Stimulated activated naive CD4-positive, alpha-beta T cell treated with Interleukin-2 at 50 U/mL for 16 hours (primary cell): Measurements from ENCODE around the gene CNNM4.
"Not testable (repeated sequence)": the region's sequence is repeated elsewhere in the genome, so short reads cannot be mapped to it uniquely, and the experiment has no call there.

Experiments used
- DNase-seq: peaks from one replicate; lab custom pipeline; 2025; lab: John Stamatoyannopoulos, UW

CNNM4 gene

GRCh38 chr2:96792772-96793749 lies 32.4 kb downstream of the CNNM4 start:
- no peak for DNase-seq

GRCh38 chr2:96795076-96795475 lies 34.4 kb downstream of the CNNM4 start:
- no peak for DNase-seq

DNA sequence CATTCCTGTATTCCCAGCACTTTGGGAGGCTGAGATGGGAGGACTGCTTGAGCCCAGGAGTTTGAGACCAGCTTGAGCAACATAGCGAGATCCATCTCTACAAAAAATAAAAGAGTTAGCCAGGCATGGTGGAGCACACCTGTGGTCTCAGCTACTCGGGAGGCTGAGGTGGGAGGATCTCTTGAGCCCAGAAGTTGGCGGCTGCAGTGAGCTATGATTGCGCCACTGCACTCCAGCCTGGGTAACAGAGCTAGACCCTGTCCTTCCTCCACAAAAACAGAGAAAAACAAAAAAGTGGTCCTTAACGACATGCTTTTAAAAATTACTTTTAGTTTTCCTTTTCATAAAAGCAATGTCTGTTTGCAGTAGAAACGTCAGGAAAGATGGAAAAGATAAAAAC lies 35.8 kb downstream of the CNNM4 start:
- DNase-seq, result not testable (repeated sequence)

DNA sequence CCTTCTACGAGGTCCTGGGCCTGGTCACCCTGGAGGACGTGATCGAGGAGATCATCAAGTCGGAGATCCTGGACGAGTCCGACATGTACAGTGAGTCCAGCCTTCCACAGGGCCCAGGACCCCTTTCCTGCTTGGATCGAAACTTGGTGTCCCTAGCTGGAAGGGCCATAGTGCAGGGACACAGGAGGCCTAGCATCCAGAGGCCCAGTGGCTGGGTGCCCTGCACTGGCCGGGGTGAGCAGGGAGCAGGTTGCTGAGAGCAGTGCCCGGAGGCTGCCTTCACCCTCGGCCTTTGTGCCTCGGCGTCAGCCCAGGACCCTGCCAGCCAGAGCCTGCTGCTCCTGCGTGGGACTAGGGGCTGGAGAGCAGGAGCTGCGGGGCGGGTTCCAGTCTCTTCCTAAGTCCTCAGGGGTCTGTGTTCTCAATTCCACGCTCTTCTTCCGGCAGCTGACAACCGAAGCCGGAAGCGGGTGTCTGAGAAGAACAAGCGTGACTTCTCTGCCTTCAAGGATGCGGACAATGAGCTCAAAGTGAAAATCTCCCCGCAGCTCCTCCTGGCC lies 36.4 kb downstream of the CNNM4 start:
- DNase-seq, result no peak

- DNase-seq, result no peak
Observed at GRCh38 chr2:96798733-96799622, 38.3 kb downstream of the CNNM4 start.

- DNase-seq, result no peak
Observed at GRCh38 chr2:96799623-96799935, 38.9 kb downstream of the CNNM4 start.

GRCh38 chr2:96800061-96801004 lies 39.6 kb downstream of the CNNM4 start:
- DNase-seq, result no peak

- peak; percentile 68 for DNase-seq
Observed at GRCh38 chr2:96801005-96801785, 40.5 kb downstream of the CNNM4 start.

DNA sequence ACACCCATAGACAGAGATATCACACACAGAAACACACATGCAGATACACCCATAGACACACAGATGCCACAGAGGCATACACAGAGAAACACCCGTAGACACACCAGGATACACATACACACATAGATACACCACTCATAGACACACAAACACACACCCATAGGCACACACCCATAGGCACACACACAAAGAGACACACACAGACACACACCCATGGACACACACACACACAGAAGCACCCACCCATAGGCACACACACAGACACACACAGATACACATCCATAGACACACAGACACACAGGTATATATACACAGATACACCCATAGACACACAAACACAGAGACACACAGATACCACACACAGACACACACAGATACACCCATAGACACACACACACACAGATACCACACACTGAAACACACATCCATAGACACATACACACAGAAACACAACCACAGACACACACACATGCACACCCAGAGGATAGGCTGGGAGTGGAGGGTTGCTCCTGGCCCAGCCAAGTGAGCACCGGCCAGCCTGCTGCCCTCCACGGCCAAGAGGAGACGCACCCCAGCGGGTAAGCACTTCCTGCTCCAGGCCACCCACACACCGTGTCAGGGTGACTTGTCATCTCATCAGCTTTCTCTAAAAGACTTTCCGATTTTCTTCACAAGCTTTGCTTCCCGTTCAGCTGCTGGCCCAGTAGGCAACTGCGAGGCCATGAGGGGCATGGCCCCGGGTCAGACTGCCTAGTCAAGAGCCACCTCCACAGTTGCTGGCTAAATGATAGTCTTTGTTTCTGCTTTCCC lies 41.3 kb downstream of the CNNM4 start:
- DNase-seq, result peak; percentile 56

DNA sequence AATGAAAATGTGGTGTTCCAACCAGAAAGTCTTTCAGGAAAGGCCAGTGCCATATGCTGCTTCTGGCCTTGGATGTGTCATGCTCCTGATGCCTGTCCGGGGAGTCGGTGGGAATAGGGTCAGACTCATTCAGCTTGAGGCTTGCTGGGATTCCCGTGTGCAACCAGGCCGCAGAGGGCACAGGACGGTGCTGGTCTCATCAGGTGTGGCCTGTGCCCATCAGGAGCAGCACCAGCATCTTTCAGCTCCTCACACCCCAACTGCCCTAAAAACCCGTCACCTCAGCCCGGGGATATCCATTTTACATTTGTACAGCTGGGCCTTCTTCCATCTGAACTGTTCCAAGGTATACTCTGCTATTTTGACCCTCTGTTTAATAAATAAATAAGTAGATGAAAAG lies 42.0 kb downstream of the CNNM4 start:
- DNase-seq, result no peak

DNA sequence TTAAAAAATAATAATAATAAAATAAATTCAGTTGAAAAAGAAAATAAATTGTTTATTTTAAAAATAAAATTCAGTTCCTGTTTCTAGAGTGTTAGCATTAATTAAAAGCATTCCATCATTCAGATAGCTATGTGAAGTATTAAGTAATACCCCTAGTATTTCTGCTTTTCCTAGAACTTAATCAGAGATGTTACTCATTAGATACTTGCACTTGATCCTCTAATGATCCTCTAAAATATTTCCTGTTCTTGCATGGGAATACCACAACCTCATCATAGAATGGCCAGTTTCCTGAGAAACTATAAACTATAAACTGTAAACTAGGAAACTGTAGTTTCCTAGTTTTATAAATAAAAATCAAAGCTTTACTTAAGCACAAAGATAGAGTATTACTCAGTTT lies 44.3 kb downstream of the CNNM4 start:
- DNase-seq, result no peak

DNA sequence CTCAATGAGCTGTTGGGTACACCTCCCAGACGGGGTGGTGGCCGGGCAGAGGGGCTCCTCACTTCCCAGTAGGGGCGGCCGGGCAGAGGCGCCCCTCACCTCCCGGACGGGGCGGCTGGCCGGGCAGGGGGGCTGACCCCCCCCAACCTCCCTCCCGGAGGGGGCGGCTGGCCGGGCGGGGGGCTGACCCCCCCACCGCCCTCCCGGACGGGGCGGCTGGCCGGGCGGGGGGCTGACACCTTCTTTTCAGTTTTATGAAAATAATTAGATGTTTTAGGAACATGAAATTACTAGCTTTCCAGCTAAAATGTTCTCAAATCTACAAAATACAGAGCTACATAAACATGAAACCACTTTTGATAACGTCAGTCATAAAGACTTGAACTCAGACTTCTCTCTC lies 45.2 kb downstream of the CNNM4 start:
- DNase-seq, result not testable (repeated sequence)

- peak; percentile 30 for DNase-seq
Observed at GRCh38 chr2:96806468-96807126, 45.9 kb downstream of the CNNM4 start.

GRCh38 chr2:96807127-96807471 lies 46.4 kb downstream of the CNNM4 start:
- DNase-seq, result no peak

- no peak for DNase-seq
Observed at GRCh38 chr2:96808176-96808837, 47.6 kb downstream of the CNNM4 start.

- DNase-seq, result no peak
Observed at GRCh38 chr2:96809216-96809882, 48.6 kb downstream of the CNNM4 start.

- DNase-seq, result no peak
Observed at GRCh38 chr2:96809951-96810782, 49.5 kb downstream of the CNNM4 start.
